Cardiac septum (tissue), 1 donor: Measurements from ENCODE around the gene DIP2C. TPM values are rescaled to one million over a fixed set of nuclear protein-coding genes. Genes with fewer than 3 reads are reported as not detected.
A peak's percentile ranks its signal among the peaks of the same experiment; 100 is the strongest.

Experiments used
- DNase-seq: peaks from one replicate; pipeline ENCODE4 v3.0.0-alpha.2; 2020; ENCODE audit warnings: low spot score
- intact Hi-C: fragments of 100-400 bp; cut with DNase I; formaldehyde crosslinking; loops from one replicate; pipeline ENCODE4 v1.14.0; 2022
- total RNA-seq: library from RNA; stranded (reverse); fragmentation: NEBNext Ultra II Directional; extraction: Animal tissue kit (Norgen Biotek cat#: 25700); gene quantifications from one replicate; pipeline ENCODE4 v1.2.1, GENCODE V29; 2021
- donor health status: DM: no; HTN: no; CAD: no.

The DIP2C gene
- total RNA-seq, 1 donor from 2014 or later: 28.8 TPM

- peak; percentile 58 for DNase-seq
- intact Hi-C loops: no loop called here
These were observed 181.5 kb downstream of the DIP2C start for GRCh38 chr10:507908-508444.

DNA sequence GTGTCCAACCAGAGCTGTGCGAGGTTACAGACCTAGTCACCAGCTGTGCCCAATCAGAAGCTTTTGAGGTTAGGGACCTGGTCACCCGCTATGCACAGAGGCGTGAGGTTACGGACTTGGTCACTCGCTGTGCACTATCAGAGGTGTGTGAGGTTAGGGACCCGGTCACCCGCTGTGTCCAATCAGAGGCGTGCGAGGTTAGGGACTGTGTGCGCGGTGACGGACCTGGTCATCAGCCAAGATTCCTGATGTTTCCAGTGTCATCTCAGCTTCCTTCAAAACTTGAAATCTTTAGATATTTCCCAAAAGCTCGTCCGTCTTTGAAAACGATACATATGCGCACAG is 182.1 kb downstream of the DIP2C start:
- intact Hi-C loops: no loop called here
- peak; percentile 62 for DNase-seq

- DNase-seq: peak; percentile 56
- intact Hi-C loops: no loop called here
These were observed 182.8 kb downstream of the DIP2C start for GRCh38 chr10:506451-507354.

- peak; percentile 44 for DNase-seq
- intact Hi-C loops: no loop called here
These were observed 184.0 kb downstream of the DIP2C start for GRCh38 chr10:505419-505818.

DNA sequence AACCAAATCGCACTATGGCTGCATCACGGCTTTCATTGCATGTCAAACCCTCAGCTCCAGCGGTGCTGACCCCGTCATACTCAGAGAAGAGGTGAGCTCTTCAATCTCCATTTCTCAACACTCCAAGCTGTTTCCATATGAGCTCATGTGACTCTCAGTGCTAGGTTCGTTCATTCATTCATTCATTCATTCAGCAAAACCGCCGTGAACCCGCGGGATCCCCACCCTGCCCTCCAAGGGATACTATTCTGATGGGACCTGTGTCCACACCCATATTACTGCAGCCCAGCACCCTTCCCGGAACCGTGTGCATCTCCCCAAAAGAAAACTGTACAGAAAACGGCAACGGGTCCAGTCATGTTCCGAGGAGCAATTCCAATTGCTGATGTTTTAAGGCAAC is 184.7 kb downstream of the DIP2C start:
- peak; percentile 64 for DNase-seq
- intact Hi-C loops: no loop called here

DNA sequence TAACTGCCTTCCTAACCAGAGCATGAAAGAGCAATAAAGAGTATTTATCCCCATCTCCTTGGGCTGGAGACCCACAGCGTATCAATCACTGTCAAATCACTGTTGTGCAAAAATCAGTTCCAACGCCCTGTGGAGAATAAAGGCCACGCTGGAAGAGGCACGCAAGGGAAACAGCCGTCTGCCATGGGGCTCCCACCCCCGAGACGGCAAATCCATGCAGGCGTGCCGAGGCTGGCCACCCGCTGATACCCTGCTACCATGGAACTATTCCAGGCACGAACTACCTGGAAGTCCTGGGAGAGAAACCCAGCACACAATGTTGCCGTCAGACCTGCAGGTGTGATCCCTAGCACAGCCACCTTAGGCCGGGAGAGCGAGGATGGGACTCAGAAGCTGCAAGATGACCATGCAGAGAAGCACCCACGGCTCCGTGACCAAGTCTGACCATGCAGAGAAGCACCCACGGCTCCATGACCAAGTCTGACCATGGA is 185.3 kb downstream of the DIP2C start:
- DNase-seq: peak; percentile 66
- intact Hi-C loops: no loop called here

- no peak for DNase-seq
- intact Hi-C loops: no loop called here
These were observed 187.9 kb downstream of the DIP2C start for GRCh38 chr10:501596-501995.

DNA sequence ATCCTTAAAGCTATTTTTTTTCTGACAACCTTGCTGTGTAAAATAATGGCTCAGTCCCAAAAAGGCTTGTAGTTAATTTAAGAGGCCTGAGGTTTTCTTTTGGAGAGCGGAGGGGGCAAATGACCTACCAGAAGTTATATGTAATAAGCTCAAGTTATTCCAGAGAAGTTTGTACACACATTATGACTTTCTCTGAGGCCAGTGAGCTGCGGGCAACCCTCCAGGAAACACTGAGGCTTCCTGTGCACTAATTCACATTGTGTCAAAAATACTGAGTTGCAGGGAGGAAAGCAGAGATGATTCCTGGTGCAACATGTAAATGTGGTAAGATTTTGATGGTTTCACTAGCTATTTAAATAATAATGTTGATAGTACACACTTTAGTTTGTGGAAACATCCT is 188.6 kb downstream of the DIP2C start:
- DNase-seq: peak; percentile 60
- intact Hi-C loops: no loop called here

GRCh38 chr10:499991-500390 is 189.5 kb downstream of the DIP2C start:
- DNase-seq: peak; percentile 63
- intact Hi-C loops: no loop called here

DNA sequence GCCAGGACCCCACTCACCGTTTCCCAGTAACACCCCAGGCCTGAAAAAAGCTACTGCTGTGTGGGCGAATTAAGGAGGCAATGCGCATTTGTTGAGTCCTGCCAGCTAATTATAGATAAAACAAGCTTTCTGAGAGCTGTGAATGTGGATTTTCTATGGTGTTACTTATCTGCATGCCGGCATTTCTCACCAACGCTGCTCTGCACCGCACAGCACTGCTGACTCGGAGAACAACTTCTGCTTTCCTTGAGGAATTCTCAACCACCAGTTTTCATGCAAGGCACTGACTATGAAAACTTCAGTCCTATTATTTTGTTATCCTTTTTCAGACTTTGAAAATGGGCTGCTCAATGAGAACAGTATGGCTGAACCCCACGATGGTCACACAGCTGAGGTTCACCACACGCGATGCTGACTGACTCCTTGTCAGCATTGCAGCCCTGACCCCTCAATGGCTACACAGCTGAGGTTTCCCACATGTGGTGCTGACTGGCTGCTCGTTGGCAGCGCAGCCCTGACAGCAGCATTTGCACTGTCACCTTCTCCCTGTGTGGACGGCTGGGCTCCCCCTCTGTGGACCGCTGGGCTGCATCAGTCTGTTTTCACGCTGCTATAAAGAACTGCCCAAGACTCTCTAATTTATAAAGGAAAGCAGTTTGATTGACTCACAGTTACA is 190.6 kb downstream of the DIP2C start:
- peak; percentile 36 for DNase-seq
- intact Hi-C loops: no loop called here

DNA sequence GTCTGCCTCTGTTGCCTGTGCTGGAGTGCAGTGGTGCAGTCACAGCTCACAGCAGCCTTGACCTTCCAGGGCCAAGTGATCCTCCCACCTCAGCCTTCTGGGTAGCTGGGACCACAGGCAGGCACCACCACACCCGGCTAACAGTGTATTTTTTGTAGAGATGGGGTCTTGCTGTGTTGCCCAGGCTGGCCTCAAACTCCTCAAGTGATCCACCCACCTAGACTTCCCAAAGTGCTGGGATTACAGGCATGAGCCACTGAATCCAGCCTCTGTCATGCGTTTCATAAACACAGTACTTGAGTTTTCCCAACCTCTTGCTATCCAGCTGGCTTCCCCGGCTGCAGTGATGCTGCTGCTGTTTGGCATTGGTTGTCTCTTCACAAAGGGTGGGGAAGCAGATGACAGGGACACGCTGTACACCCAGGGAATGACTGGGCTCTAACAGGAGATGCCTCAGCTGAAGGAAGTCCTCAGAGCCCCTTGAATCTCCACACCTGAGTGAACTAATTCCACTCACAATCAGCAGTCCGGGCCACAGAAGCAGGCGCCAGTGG is 191.5 kb downstream of the DIP2C start:
- intact Hi-C loops: no loop called here
- peak; percentile 35 for DNase-seq

GRCh38 chr10:497289-497688 is 192.2 kb downstream of the DIP2C start:
- DNase-seq: peak; percentile 41
- intact Hi-C loops: no loop called here

DNA sequence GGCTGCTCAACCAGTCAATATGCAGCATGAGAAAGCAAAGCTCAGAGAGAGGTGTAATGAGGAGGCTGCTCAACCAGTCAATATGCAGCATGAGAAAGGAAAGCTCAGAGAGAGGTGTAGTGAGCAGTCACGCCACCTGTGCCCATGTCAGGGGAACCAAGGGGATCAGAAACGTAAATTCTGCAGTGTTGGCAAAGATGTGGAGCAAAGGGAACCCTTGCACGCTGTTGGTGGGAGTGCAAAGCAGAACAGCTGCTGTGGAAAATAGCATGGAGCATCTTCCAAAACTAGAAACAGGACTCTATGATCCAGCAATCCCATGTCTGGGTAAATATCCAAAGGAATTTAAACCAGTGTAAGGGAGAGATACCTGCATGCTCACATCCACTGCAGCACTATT is 194.9 kb downstream of the DIP2C start:
- intact Hi-C loops: no loop called here
- peak; percentile 38 for DNase-seq

GRCh38 chr10:494149-494542 is 195.3 kb downstream of the DIP2C start:
- DNase-seq: peak; percentile 66
- intact Hi-C loops: no loop called here

DNA sequence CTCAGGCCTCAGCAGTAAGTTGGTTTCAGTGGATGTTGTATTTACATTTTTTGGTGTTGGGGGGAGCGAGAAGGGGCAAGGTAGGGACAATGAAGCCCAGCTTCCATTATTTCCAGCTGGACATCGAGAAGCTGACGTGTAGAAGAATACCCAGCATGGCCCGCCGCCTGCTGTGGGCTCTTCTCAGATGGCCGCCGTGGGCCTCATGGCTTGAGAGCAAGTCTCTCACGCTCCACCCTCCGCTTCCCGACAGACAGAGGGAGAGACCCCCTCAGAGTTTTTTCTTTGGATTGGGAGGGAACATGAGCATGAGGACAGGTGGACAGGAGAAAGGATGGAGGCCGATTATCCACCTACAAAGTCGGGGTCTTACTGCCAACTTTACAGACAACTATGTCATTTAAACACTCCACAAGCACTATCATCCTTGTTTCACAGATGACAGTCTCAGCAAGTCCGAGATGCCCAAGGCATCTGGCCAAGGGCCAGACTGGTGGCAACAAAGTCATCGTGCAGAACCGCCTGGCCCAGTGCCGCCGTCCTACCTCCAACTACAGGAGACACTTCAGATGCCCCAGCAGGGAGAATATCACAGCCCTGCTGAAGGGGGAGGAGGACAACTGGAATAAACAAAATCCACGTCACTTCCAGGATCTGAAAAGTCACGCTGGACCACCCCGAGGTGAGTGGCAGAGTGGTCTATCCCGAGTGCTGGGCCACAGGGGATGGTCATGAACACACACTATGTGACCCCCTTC is 195.9 kb downstream of the DIP2C start:
- intact Hi-C loops: no loop called here
- peak; percentile 29 for DNase-seq

- intact Hi-C loops: no loop called here
- peak; percentile 24 for DNase-seq
These were observed 196.6 kb downstream of the DIP2C start for GRCh38 chr10:492836-493235.

DNA sequence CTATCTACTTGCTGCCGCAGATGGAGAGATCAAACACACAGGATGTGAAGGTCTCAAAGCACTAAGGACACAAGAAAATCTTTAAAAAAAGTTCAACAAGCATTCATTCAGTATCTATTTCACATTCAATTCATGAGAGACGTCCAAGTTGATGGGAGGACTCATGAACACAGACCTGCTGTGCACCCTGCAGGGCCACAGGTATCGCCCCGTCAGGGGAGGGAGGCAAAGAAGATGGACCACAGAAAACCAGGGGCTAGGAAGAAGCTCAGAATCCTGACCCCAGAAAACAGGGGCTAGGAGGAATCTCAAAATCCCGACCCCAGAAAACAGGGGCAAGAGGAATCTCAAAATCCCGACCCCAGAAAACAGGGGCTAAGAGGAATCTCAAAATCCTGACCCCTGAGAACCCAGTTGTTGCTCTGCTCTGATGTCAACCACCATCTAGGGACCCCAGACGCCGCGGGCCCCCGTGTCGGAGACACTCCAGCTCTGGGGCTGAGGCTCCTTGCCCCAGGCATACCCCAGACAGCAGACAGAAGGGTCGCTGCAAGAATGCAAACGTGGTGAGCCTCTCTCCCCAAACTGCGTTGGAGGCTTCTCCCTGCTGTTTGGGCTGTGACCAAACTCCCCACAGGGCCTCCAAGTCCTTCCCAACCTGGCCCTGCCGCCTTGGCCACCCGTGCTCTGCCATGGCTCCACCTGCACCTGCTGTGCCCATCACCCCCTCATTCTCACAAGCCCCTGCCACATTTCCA is 197.6 kb downstream of the DIP2C start:
- intact Hi-C loops: no loop called here
- peak; percentile 46 for DNase-seq

- intact Hi-C loops: no loop called here
- peak; percentile 79 for DNase-seq
These were observed 198.4 kb downstream of the DIP2C start for GRCh38 chr10:490891-491571.
